Natural killer cell (primary cell): ENCODE measurements around the gene DNAH6. TPM values are rescaled to one million over a fixed set of nuclear protein-coding genes. Genes with fewer than 3 reads are reported as not detected.

Experiments used
- ATAC-seq, 3 donors: fragments of 150-1000 bp in 2 of 3; fragments of 200-7000 bp in 1 of 3; cut with Tn5 transposase; 1 replicate in 1 of 3; 2 replicates in 2 of 3; pipeline ENCODE4 v1.10.0; 2021; ENCODE audit warnings: mild to moderate bottlenecking in 2 of 3, moderate library complexity in 2 of 3
- DNase-seq, 2 donors: peaks; one replicate each; pipeline versions ENCODE4 v3.0.0 to v3.0.0-alpha.2; 2013 to 2021; ENCODE audit warnings: mixed read lengths in 1 of 2
- H3K27ac ChIP-seq: one replicate; pipeline ENCODE4 v1.5.1; 2013; ENCODE audit warnings: mild to moderate bottlenecking, low read length
- H3K27me3 ChIP-seq: one replicate; pipeline ENCODE4 v1.6.1; 2013; ENCODE audit warnings: low read length; ENCODE audit not compliant: control insufficient read depth, insufficient read depth
- H3K36me3 ChIP-seq: one replicate; pipeline ENCODE4 v1.6.1; 2013; ENCODE audit warnings: low read length; ENCODE audit not compliant: control insufficient read depth, insufficient read depth
- H3K4me1 ChIP-seq: one replicate; pipeline ENCODE4 v1.6.1; 2013; ENCODE audit warnings: low read length; ENCODE audit not compliant: control insufficient read depth, insufficient read depth
- H3K4me3 ChIP-seq: one replicate; pipeline ENCODE4 v1.5.1; 2013; ENCODE audit warnings: low read length
- H3K9me3 ChIP-seq: one replicate; pipeline ENCODE4 v1.6.1; 2013; ENCODE audit warnings: low read length; ENCODE audit not compliant: control insufficient read depth, insufficient read depth
- H3K27ac Mint-ChIP-seq, 2 donors: one replicate each; pipeline ENCODE4 v1.8.0; 2022; ENCODE audit warnings: mild to moderate bottlenecking in 2 of 2, mixed read lengths in 2 of 2, moderate library complexity in 1 of 2
- H3K27me3 Mint-ChIP-seq, 2 donors: one replicate each; pipeline ENCODE4 v1.8.0; 2022; ENCODE audit warnings: low read depth in 2 of 2, mixed read lengths in 2 of 2
- H3K36me3 Mint-ChIP-seq: one replicate; pipeline ENCODE4 v1.8.0; 2022; ENCODE audit warnings: mixed read lengths
- H3K4me1 Mint-ChIP-seq, 2 donors: one replicate each; pipeline ENCODE4 v1.8.0; 2022; ENCODE audit warnings: mixed read lengths in 2 of 2
- H3K4me3 Mint-ChIP-seq: one replicate; pipeline ENCODE4 v1.8.0; 2022; ENCODE audit warnings: mild to moderate bottlenecking, moderate library complexity, mixed read lengths
- H3K9me3 Mint-ChIP-seq, 2 donors: one replicate each; pipeline ENCODE4 v1.8.0; 2022; ENCODE audit warnings: mixed read lengths in 2 of 2
- CTCF ChIP-seq: fragments of 200-600 bp; IDR thresholded peaks from one replicate; pipeline ENCODE4 v1.8.0; 2022; ENCODE audit warnings: antibody characterized with exemption
- WGBS: methylation state at CpG from one replicate; pipeline ENCODE4 v1.1.7; 2013; ENCODE audit warnings: missing lambda C conversion rate; ENCODE audit not compliant: insufficient coverage; 5-methylcytosine and 5-hydroxymethylcytosine counted together
- intact Hi-C: fragments of 100-400 bp; cut with micrococcal nuclease; formaldehyde crosslinking; loops from one replicate; pipeline ENCODE4 v1.14.2; 2022
- total RNA-seq, 4 donors: library from RNA; stranded (reverse); fragments of 120-200 nt in 1 of 4; gene quantifications; one replicate each; pipeline versions ENCODE4 v1.2.3 to v1.2.4, GENCODE V29; 2013 to 2022

The DNAH6 gene
- total RNA-seq, 3 donors from 2014 or later (not counting 1 experiment from before 2014, with no cell fraction given), result 0.05 to 0.60 (median 0.32) TPM

GRCh38 chr2:84613082-84613481, 96.8 kb downstream of the DNAH6 start:
- peaks cover 3% of the 10 kb centered on the region for H3K36me3 Mint-ChIP-seq
- H3K27me3 Mint-ChIP-seq, result peaks cover 8 to 13% of the 10 kb centered on the region in 2 donors
- intact Hi-C loops, result no loop called here
- no peak for DNase-seq
- Histone ChIP-seq H3K36me3 (no peaks in the 10 kb centered on the region), H3K27ac (no peak overlapping the region), H3K4me1 (no peaks in the 10 kb centered on the region), H3K4me3 (no peak overlapping the region), H3K27me3 (no peaks in the 10 kb centered on the region), H3K9me3 (no peaks in the 10 kb centered on the region)
- no peak overlapping the region for H3K4me3 Mint-ChIP-seq
- no peak for ATAC-seq
- peaks cover under 1 to 3% of the 10 kb centered on the region in 2 donors for H3K9me3 Mint-ChIP-seq
- H3K4me1 Mint-ChIP-seq, result no peaks in the 10 kb centered on the region
- H3K27ac Mint-ChIP-seq, result no peak overlapping the region
- whole genome bisulfite sequencing, result 95% methylated on average over 2 of the region's 2 CpGs
- no peak for TF ChIP-seq CTCF

GRCh38 chr2:84619794-84620371, 103.6 kb downstream of the DNAH6 start:
- no peak overlapping the region for H3K27ac ChIP-seq

GRCh38 chr2:84628486-84628885, 112.2 kb downstream of the DNAH6 start:
- peaks cover 18 to 25% of the 10 kb centered on the region in 2 donors for H3K4me1 Mint-ChIP-seq
- H3K27me3 Mint-ChIP-seq, result peaks cover 0 to 4% of the 10 kb centered on the region in 2 donors
- no peak overlapping the region for H3K27ac Mint-ChIP-seq
- no peak overlapping the region for H3K4me3 ChIP-seq
- ATAC-seq (no peak), DNase-seq (no peak)
- H3K36me3 Mint-ChIP-seq, result no peaks in the 10 kb centered on the region
- H3K27ac ChIP-seq, result no peak overlapping the region
- TF ChIP-seq CTCF, result no peak
- H3K9me3 Mint-ChIP-seq, result no peaks in the 10 kb centered on the region
- H3K4me1 ChIP-seq, result peaks cover 5% of the 10 kb centered on the region
- H3K4me3 Mint-ChIP-seq, result no peak overlapping the region
- intact Hi-C loops, result no loop called here
- H3K27me3 ChIP-seq, result no peaks in the 10 kb centered on the region
- H3K9me3 ChIP-seq, result no peaks in the 10 kb centered on the region
- no CpG with 5 or more reads among the region's 2 CpGs for WGBS
- H3K36me3 ChIP-seq, result no peaks in the 10 kb centered on the region

More at GRCh38 chr2:84619794-84620371, 103.6 kb downstream of the DNAH6 start:
- Histone ChIP-seq H3K9me3 (no peaks in the 10 kb centered on the region), H3K4me3 (no peak overlapping the region), H3K4me1 (no peaks in the 10 kb centered on the region), H3K36me3 (no peaks in the 10 kb centered on the region), H3K27me3 (no peaks in the 10 kb centered on the region)
- DNase-seq, result no peak
- Mint-ChIP-seq H3K9me3 (no peaks in the 10 kb centered on the region), H3K4me1 (no peaks in the 10 kb centered on the region), H3K27me3 (peaks cover 5 to 21% of the 10 kb centered on the region in 2 donors), H3K27ac (no peak overlapping the region), H3K4me3 (no peak overlapping the region), H3K36me3 (no peaks in the 10 kb centered on the region)
- no peak for ATAC-seq
- intact Hi-C loops, result no loop called here
- TF ChIP-seq CTCF, result no peak
- 90% methylated on average over 3 of the region's 4 CpGs for WGBS

- Mint-ChIP-seq H3K4me1 (peaks cover 22 to 25% of the 10 kb centered on the region in 2 donors), H3K36me3 (no peaks in the 10 kb centered on the region), H3K9me3 (no peaks in the 10 kb centered on the region), H3K4me3 (no peak overlapping the region), H3K27me3 (peaks cover 0 to 4% of the 10 kb centered on the region in 2 donors), H3K27ac (no peak overlapping the region)
- intact Hi-C loops, result no loop called here
- TF ChIP-seq CTCF, result no peak
- no peak overlapping the region for H3K4me3 ChIP-seq
- DNase-seq (no peak), ATAC-seq (no peak)
- peaks cover 5% of the 10 kb centered on the region for H3K4me1 ChIP-seq
- H3K27me3 ChIP-seq, result no peaks in the 10 kb centered on the region
- no peaks in the 10 kb centered on the region for H3K36me3 ChIP-seq
- H3K9me3 ChIP-seq, result no peaks in the 10 kb centered on the region
- no peak overlapping the region for H3K27ac ChIP-seq
Measured at GRCh38 chr2:84629550-84629949, 113.3 kb downstream of the DNAH6 start.
